Measurements from ENCODE around the gene PCDHA11. TPM values are rescaled to one million over a fixed set of nuclear protein-coding genes. Genes with fewer than 3 reads are reported as not detected.
"Not testable (repeated sequence)": the region's sequence is repeated elsewhere in the genome, so short reads cannot be mapped to it uniquely, and the experiment has no call there.

The PCDHA11 gene
- total RNA-seq, 1 donor from 2014 or later: 5.8 TPM

- Mint-ChIP-seq H3K4me1 (ENCODE audit: low read depth, unreplicated experiment) (no peaks in the 10 kb centered on the region), H3K36me3 (ENCODE audit: low read depth, unreplicated experiment) (peaks cover 15% of the 10 kb centered on the region), H3K27me3 (ENCODE audit: low read depth, unreplicated experiment) (no peaks in the 10 kb centered on the region), H3K27ac (ENCODE audit: unreplicated experiment) (no peak within 1 kb of the TSS), H3K4me3 (ENCODE audit: unreplicated experiment) (peak within 1 kb of the TSS; percentile 74), H3K9me3 (ENCODE audit: unreplicated experiment) (peaks cover 6% of the 10 kb centered on the region)
- peaks cover 10% of the 10 kb centered on the region for H3K9me3 ChIP-seq (ENCODE audit: insufficient read depth, low read depth, low read length)
- FAIRE-seq (no peak), DNase-seq (ENCODE audit: low read depth) (no peak)
- H3K79me2 ChIP-seq (ENCODE audit: insufficient read depth, low read length): no peaks in the 10 kb centered on the region
- H3K27me3 ChIP-seq (ENCODE audit: insufficient read depth, low read length): no peaks in the 10 kb centered on the region
- H3K27ac ChIP-seq (ENCODE audit: low read depth, low read length): no peak within 1 kb of the TSS
- TF ChIP-seq CTCF (IDR thresholded peaks at IDR 0.05; ENCODE audit: insufficient read depth, low read depth, low read length) (no peak), EZH2 (IDR thresholded peaks at IDR 0.05; ENCODE audit: insufficient read depth, low read length) (no peak)
- H3K4me3 ChIP-seq (ENCODE audit: insufficient read depth, low read depth, low read length): no peak within 1 kb of the TSS
- no peak within 1 kb of the TSS for H2AFZ ChIP-seq (ENCODE audit: low read depth, low read length)
- no peaks in the 10 kb centered on the region for H3K36me3 ChIP-seq (ENCODE audit: insufficient read depth, low read length)
- no peaks in the 10 kb centered on the region for H4K20me1 ChIP-seq (ENCODE audit: insufficient read depth, low read length)
- no peak within 1 kb of the TSS for H3K4me2 ChIP-seq (ENCODE audit: low read length)
- H3K4me1 ChIP-seq (ENCODE audit: insufficient read depth, low read length): no peaks in the 10 kb centered on the region
- no peak within 1 kb of the TSS for H3K9ac ChIP-seq (ENCODE audit: low read length)
These were observed 40.9 kb upstream of the PCDHA11 start, which contains the start of gene PCDHA6 for GRCh38 chr5:140827704-140828361. TSS of gene PCDHA6 (plus strand) at chr5:140827960. CDS start at chr5:140828092, 132 bp downstream.

- H3K36me3 ChIP-seq (ENCODE audit: insufficient read depth, low read length): no peaks in the 10 kb centered on the region
- H3K4me2 ChIP-seq (ENCODE audit: low read length): no peak overlapping the region
- FAIRE-seq (no peak), DNase-seq (ENCODE audit: low read depth) (no peak)
- no peaks in the 10 kb centered on the region for H3K27me3 ChIP-seq (ENCODE audit: insufficient read depth, low read length)
- Mint-ChIP-seq H3K4me1 (ENCODE audit: low read depth, unreplicated experiment) (no peaks in the 10 kb centered on the region), H3K27ac (ENCODE audit: unreplicated experiment) (no peak overlapping the region), H3K27me3 (ENCODE audit: low read depth, unreplicated experiment) (no peaks in the 10 kb centered on the region), H3K9me3 (ENCODE audit: unreplicated experiment) (peaks cover 6% of the 10 kb centered on the region), H3K4me3 (ENCODE audit: unreplicated experiment) (peak overlapping the region; percentile 64), H3K36me3 (ENCODE audit: low read depth, unreplicated experiment) (peaks cover 14% of the 10 kb centered on the region)
- no peak overlapping the region for H2AFZ ChIP-seq (ENCODE audit: low read depth, low read length)
- no peak overlapping the region for H3K27ac ChIP-seq (ENCODE audit: low read depth, low read length)
- peaks cover 9% of the 10 kb centered on the region for H3K9me3 ChIP-seq (ENCODE audit: insufficient read depth, low read depth, low read length)
- no peaks in the 10 kb centered on the region for H3K4me1 ChIP-seq (ENCODE audit: insufficient read depth, low read length)
- H3K4me3 ChIP-seq (ENCODE audit: insufficient read depth, low read depth, low read length): no peak overlapping the region
- TF ChIP-seq EZH2 (IDR thresholded peaks at IDR 0.05; ENCODE audit: insufficient read depth, low read length) (no peak), CTCF (IDR thresholded peaks at IDR 0.05; ENCODE audit: insufficient read depth, low read depth, low read length) (no peak)
- no peaks in the 10 kb centered on the region for H4K20me1 ChIP-seq (ENCODE audit: insufficient read depth, low read length)
- no peak overlapping the region for H3K9ac ChIP-seq (ENCODE audit: low read length)
- no peaks in the 10 kb centered on the region for H3K79me2 ChIP-seq (ENCODE audit: insufficient read depth, low read length)
These were observed 40.4 kb upstream of the PCDHA11 start for GRCh38 chr5:140828362-140828737.

GRCh38 chr5:140829511-140830501 is 39.0 kb upstream of the PCDHA11 start:
- H3K27ac ChIP-seq (ENCODE audit: low read depth, low read length); H3K4me2 ChIP-seq (ENCODE audit: low read length); H3K27me3 Mint-ChIP-seq (ENCODE audit: low read depth, unreplicated experiment); H3K4me1 ChIP-seq (ENCODE audit: insufficient read depth, low read length); H3K4me3 Mint-ChIP-seq (ENCODE audit: unreplicated experiment); FAIRE-seq; DNase-seq (ENCODE audit: low read depth); H4K20me1 ChIP-seq (ENCODE audit: insufficient read depth, low read length); H3K4me1 Mint-ChIP-seq (ENCODE audit: low read depth, unreplicated experiment); H3K27ac Mint-ChIP-seq (ENCODE audit: unreplicated experiment); H2AFZ ChIP-seq (ENCODE audit: low read depth, low read length); H3K79me2 ChIP-seq (ENCODE audit: insufficient read depth, low read length); H3K4me3 ChIP-seq (ENCODE audit: insufficient read depth, low read depth, low read length); H3K9me3 ChIP-seq (ENCODE audit: insufficient read depth, low read depth, low read length); H3K36me3 ChIP-seq (ENCODE audit: insufficient read depth, low read length); H3K9ac ChIP-seq (ENCODE audit: low read length); H3K27me3 ChIP-seq (ENCODE audit: insufficient read depth, low read length): not testable (repeated sequence)
- Mint-ChIP-seq H3K36me3 (ENCODE audit: low read depth, unreplicated experiment) (peaks cover 18% of the 10 kb centered on the region), H3K9me3 (ENCODE audit: unreplicated experiment) (peaks cover 11% of the 10 kb centered on the region)
